Measurements from ENCODE around the gene PTPRD. TPM values are rescaled to one million over a fixed set of nuclear protein-coding genes. Genes with fewer than 3 reads are reported as not detected.

Gene PTPRD
- total RNA-seq, 1 experiment from 2014 or later = not detected

DNA sequence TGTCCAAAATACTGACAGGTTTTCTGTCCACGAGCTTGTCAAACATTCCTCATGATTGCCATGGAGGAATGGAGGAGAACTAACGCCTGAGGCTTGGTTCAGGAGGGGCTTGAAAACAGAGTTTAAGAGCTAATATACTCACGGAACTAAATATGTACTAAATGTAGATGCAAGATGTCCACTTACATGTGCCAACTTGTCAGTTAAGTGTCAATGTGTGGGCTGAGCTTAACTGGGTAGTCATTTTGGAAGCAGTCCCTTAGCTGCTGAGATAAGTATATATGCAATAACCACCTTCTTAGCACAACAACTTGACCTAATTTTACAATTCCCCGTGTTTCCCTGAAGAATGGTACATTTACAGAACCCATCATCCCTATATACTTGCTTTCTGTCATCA, 176.0 kb downstream of the PTPRD start:
- CTCF ChIA-PET = no interaction called here
- Histone ChIP-seq H3K9me3 (ENCODE audit: low read depth, low read length, poor library complexity, severe bottlenecking) (no peaks in the 10 kb centered on the region), H3K4me1 (ENCODE audit: insufficient read depth, low read length, poor library complexity, severe bottlenecking) (no peaks in the 10 kb centered on the region), H3K36me3 (ENCODE audit: insufficient read depth, low read length, poor library complexity, severe bottlenecking) (no peaks in the 10 kb centered on the region), H3K27me3 (replicated peaks; ENCODE audit: insufficient read depth, low read depth, low read length, poor library complexity) (no peaks in the 10 kb centered on the region), H3K4me3 (ENCODE audit: low read depth, low read length, poor library complexity, severe bottlenecking) (no peak overlapping the region), H3K27ac (ENCODE audit: low read depth, low read length, poor library complexity, severe bottlenecking) (no peak overlapping the region)
- POLR2A ChIA-PET (ENCODE audit: low non-redundant PET) = no interaction called here
- intact Hi-C loops (cut with micrococcal nuclease; ENCODE audit: unreplicated experiment) = no loop called here
- TF ChIP-seq EZH2 (IDR thresholded peaks at IDR 0.05; ENCODE audit: borderline replicate concordance, low read depth, low read length, poor library complexity, severe bottlenecking) = no peak
- TF ChIP-seq, protein P1, sequence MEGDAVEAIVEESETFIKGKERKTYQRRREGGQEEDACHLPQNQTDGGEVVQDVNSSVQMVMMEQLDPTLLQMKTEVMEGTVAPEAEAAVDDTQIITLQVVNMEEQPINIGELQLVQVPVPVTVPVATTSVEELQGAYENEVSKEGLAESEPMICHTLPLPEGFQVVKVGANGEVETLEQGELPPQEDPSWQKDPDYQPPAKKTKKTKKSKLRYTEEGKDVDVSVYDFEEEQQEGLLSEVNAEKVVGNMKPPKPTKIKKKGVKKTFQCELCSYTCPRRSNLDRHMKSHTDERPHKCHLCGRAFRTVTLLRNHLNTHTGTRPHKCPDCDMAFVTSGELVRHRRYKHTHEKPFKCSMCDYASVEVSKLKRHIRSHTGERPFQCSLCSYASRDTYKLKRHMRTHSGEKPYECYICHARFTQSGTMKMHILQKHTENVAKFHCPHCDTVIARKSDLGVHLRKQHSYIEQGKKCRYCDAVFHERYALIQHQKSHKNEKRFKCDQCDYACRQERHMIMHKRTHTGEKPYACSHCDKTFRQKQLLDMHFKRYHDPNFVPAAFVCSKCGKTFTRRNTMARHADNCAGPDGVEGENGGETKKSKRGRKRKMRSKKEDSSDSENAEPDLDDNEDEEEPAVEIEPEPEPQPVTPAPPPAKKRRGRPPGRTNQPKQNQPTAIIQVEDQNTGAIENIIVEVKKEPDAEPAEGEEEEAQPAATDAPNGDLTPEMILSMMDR (conservative IDR thresholded peaks at IDR 0.05; ENCODE audit: low read depth, low read length) = no peak
- no TSS peak for BruUV-seq (replicated peaks)
- DNase-seq (ENCODE audit: low spot score) = no peak

- Histone ChIP-seq H3K9me3 (ENCODE audit: low read depth, low read length, poor library complexity, severe bottlenecking) (no peaks in the 10 kb centered on the region), H3K27me3 (replicated peaks; ENCODE audit: insufficient read depth, low read depth, low read length, poor library complexity) (no peaks in the 10 kb centered on the region), H3K27ac (ENCODE audit: low read depth, low read length, poor library complexity, severe bottlenecking) (no peak overlapping the region), H3K4me1 (ENCODE audit: insufficient read depth, low read length, poor library complexity, severe bottlenecking) (no peaks in the 10 kb centered on the region), H3K36me3 (ENCODE audit: insufficient read depth, low read length, poor library complexity, severe bottlenecking) (no peaks in the 10 kb centered on the region), H3K4me3 (ENCODE audit: low read depth, low read length, poor library complexity, severe bottlenecking) (no peak overlapping the region)
- ChIA-PET CTCF (no interaction called here), POLR2A (ENCODE audit: low non-redundant PET) (no interaction called here)
- no peak for DNase-seq (ENCODE audit: low spot score)
- TF ChIP-seq, protein P1 (conservative IDR thresholded peaks at IDR 0.05; ENCODE audit: low read depth, low read length) = no peak
- no peak for TF ChIP-seq EZH2 (IDR thresholded peaks at IDR 0.05; ENCODE audit: borderline replicate concordance, low read depth, low read length, poor library complexity, severe bottlenecking)
- BruUV-seq (replicated peaks) = no TSS peak
- intact Hi-C loops (cut with micrococcal nuclease; ENCODE audit: unreplicated experiment) = no loop called here
These were observed 178.4 kb downstream of the PTPRD start for GRCh38 chr9:10434412-10434811.

DNA sequence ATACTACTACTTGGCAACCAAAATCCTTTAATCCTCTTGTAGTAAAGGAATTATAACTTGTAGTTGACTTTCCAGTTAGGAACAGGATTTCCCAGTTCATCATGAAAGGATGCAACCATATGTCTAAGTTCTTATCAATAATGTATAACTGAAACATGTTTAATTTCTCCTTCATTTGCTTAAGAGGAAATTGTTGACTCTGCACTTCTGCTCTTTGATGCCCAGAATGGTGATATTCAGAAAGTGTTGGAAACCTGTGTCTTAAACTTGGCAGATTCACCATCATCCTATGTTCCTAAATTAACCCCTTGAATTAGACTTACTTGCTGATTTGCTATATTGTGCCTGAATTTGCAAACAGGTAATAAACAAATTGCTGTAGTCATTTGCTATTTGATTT, 201.5 kb downstream of the PTPRD start:
- BruUV-seq (replicated peaks) = no TSS peak
- DNase-seq (ENCODE audit: low spot score) = no peak
- Histone ChIP-seq H3K27ac (ENCODE audit: low read depth, low read length, poor library complexity, severe bottlenecking) (no peak overlapping the region), H3K4me1 (ENCODE audit: insufficient read depth, low read length, poor library complexity, severe bottlenecking) (no peaks in the 10 kb centered on the region), H3K4me3 (ENCODE audit: low read depth, low read length, poor library complexity, severe bottlenecking) (no peak overlapping the region), H3K36me3 (ENCODE audit: insufficient read depth, low read length, poor library complexity, severe bottlenecking) (no peaks in the 10 kb centered on the region), H3K9me3 (ENCODE audit: low read depth, low read length, poor library complexity, severe bottlenecking) (no peaks in the 10 kb centered on the region), H3K27me3 (replicated peaks; ENCODE audit: insufficient read depth, low read depth, low read length, poor library complexity) (no peaks in the 10 kb centered on the region)
- POLR2A ChIA-PET (ENCODE audit: low non-redundant PET) = no interaction called here
- no peak for TF ChIP-seq EZH2 (IDR thresholded peaks at IDR 0.05; ENCODE audit: borderline replicate concordance, low read depth, low read length, poor library complexity, severe bottlenecking)
- TF ChIP-seq, protein P1 (conservative IDR thresholded peaks at IDR 0.05; ENCODE audit: low read depth, low read length) = no peak
- intact Hi-C loops (cut with micrococcal nuclease; ENCODE audit: unreplicated experiment) = no loop called here
- CTCF ChIA-PET = no interaction called here
